SIG-M5 treated with dmso at 0.1 percent for 504 hours (cell line): Measurements from ENCODE around the gene CTSD.

Experiments
- DNase-seq: peaks from one replicate; lab custom pipeline; 2025; ENCODE audit not compliant: unreplicated experiment; lab: John Stamatoyannopoulos, UW

The CTSD gene

DNA sequence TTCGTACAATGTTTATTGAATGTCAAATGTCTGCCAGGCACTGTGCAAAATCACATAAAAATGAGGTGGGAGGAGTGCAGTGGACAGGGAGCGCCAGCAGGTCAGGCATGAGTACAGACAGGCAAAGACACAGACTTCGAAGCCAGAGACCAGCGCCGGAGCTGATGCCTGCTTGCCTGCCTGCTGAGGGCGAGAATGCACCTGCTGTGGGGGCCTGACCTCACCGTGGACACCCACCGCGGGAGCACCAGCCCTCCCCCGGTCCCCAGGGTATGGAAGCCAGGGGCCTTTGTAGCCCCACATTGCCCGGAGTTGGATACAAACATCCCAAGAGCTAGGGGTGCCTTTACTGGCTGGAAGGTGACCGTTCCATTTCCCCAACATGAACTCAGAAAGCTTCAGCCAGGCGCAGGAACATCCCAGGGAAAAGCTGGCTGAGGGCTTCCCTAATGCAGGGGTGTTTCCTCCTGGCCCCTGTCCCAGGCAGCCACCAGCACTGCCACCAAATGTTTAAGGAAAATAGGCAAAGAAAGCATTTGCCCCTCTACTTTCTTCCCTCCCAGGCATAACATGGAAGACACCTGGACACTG, 31.2 kb downstream of the CTSD start:
- no peak for DNase-seq

DNA sequence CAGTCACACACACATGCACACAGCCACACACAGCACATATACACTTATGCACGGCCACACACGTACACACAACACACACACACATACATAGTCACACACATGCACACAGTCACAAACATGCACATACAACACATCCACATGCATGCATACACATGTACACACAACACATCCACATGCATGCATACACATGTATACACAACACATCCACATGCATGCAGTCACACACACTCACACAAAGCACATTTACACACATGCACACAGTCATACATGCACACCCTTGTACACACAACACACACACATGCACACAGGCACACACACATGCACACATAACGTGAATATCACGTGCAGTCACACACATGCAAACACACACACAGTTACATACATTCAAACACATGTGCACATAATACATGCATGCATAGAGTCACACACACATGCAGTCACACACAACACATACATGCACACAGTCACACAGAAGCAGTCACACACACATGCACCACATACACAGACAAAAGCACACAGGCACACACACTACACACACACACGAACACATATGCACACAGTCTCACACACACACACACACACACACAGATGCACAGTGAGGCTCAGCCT, 32.2 kb downstream of the CTSD start:
- no peak for DNase-seq

DNA sequence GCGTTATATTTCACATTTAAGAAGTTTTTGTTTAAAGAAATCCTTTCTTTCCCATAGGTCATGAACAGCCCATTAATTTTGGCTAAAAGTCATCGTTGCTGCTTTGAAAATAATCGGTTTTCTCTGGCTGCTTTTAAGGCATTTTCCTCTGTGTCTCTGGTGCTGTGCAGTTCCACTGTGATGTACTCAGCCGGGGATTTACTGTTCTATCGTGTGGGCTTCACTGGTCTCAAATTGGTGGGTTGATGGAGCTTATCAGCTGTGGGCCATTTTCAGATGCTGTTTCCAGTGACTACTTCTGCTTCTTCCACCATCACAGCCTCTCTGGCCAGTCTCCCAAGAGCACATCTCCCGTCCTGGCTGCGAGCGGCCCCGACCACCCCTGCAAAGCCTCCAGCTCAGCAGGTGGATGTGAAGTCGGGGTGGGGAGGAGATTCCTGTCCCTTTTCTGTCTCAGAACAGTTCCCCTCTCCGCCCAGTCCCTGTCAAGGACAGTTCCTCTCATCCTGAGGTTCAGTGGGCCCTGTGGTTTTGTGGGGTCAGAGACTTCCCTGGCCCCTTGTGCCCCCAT, 33.6 kb downstream of the CTSD start:
- DNase-seq, result no peak

DNA sequence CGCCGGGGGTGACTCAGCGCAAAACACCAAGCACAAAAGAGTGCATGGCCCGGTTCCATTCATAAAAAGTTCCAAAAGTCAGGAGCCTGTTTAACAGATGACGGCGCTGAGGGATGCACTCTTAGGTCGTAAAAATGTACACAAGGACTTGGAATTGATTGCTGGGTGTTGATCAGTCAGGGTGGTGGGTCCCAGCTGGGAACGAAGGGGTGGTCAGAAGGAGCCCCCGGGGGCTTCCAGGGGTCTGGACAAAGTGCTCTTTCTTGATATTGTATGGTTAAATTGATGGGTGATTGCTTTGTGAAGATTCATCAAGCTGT, 34.1 kb downstream of the CTSD start:
- no peak for DNase-seq

DNA sequence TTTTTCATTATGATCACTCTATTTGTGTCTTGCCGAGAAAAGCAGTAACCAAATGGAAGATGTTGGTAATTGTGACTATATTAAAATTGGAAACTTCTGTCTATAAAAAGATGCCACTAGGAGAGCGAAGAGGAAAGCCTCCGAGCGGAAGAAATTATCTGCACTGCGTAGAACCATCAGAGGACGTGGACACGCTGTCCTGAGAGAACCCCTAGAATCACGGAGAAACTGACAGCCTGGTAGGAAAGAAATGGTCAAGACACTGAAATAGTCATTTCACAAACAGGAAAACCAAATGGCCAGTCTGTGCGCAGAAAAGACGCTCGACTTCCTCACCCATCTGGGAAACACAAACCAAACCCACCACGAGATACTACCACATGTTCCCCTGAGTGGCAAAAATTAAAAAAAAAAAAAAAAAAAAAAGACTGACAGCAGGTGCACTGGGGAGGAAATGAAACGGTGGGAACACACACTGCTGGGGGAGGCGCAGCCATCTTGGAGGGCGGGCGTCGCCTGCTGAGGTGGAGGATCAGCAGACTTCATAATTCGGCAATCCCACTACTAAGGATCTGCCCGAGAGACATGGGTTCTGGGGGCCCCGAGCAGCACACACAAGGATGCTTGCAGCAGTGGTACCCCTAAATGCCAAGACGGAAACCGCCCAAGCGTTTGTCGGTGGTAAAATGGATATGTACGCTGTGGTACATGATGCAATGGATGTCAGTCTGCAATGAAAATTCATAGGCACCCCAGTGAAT, 34.6 kb downstream of the CTSD start:
- DNase-seq, result no peak

DNA sequence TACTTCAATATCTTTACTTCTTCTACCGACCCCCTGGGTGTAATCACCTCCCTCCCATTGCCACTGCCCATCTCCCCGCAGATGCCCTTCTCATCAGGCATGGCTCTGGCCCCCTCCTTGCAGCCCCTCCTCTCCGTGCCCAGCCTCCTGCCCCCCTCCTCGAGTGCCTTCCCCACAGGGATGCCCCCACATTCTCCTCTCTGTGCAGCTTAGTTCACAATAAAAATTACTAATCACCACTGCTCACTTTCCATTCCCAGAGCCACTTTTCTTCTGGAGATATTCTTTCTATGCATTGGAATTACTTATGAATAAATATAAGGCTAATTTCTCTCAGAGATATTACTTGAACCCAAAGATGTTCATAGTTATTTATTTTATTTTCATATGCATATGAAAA, 35.4 kb downstream of the CTSD start:
- DNase-seq, result no peak

DNA sequence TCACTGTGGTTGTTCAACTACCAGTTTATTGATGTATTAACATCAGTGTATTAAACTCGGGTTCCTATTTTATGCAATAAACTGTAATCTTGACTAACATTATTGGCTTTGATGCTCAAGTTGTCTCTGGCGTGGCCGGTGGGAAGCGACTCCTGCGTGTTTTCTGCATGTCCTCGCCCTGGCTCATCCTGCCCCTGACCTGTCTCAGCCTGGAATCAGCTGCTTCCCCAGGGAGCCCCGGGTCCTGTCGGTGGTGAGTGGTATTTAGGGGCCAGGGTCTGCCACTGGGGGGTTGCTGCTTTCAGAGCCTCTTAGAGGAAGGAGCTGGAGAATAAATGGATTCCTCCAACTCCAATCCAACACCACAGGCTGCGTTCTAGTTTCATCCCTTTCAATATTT, 35.9 kb downstream of the CTSD start:
- no peak for DNase-seq

DNA sequence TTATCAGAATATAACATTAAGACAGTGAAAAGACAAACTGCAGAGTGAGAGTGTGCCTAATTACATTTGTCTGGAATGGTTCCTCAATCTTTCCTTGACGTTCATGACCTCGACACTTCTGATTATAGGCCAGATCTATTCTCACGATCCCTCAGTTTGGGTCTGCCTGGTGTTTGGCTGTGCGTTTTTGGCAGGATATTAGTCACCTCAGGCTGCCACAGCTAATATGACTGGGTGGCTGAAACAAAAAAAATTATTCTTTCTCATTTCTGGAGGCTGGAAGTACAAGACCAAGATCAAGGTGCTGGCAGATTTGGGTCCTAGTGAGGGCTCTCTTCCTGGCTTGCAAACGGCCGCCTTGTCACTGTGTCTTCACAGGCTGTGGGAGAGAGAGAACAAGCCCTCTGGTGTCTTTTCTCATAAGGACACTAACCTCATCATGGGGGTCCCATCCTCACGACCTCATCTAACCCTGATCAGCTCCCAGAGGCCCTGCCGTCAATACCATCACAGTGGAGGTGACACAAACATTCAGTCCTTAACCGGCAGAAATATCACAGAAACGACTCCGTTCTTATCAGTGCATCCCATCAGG, 36.5 kb downstream of the CTSD start:
- DNase-seq, result no peak

DNA sequence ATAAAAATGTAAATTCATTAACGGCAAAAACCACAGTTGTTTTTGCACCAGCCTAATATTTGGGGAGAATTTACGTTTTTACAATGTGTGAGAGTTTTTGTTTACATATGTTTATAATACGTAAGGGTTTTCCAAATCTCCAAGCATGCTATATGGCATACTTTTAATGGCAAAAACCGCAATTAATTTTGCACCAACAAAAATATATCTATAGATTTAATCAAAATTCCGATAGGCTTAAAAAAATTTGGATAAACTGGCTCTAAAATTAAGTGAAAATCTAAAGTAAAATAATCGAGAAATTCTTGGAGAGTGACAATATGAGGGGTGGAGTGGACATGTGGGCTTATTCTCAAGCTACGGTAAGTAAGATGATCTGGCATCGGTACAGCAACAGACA, 43.9 kb downstream of the CTSD start:
- no peak for DNase-seq

DNA sequence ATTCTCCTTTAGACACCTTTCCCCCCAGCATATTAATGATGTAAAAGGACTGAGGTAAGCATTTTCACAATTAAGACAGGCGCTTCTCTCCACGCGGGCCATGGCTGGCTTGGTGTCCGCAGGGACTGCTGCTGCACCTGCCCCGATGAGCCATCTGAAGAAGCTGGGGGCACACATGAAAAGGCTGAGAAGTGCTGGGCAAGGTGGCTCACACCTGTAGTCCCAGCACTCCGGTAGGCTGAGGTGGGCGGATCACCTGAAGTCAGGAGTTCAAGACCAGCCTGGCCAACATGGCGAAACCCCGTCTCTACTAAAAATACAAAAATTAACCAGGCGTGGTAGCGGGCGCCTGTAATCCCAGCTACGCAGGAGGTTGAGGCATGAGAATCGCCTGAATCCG, 45.4 kb downstream of the CTSD start:
- no peak for DNase-seq

DNA sequence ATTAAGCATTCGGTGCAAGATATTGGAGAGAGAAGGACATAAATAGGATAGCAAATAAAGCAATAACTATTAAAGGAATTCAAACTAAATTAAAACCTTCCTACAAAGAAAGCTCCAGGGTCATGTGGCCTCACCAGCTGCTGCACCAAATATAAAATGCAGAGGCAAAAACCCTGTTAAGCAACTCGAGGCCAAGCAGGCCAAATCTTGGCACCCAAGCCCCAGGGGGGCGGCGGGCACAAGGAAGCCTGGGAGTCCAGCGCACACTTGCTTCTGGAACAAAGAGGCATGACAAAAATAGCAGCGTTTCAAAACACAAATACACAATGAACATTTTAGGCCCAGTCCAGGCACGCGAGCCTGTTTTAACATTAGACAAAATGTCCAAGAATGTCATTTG, 46.0 kb downstream of the CTSD start:
- DNase-seq, result no peak

DNA sequence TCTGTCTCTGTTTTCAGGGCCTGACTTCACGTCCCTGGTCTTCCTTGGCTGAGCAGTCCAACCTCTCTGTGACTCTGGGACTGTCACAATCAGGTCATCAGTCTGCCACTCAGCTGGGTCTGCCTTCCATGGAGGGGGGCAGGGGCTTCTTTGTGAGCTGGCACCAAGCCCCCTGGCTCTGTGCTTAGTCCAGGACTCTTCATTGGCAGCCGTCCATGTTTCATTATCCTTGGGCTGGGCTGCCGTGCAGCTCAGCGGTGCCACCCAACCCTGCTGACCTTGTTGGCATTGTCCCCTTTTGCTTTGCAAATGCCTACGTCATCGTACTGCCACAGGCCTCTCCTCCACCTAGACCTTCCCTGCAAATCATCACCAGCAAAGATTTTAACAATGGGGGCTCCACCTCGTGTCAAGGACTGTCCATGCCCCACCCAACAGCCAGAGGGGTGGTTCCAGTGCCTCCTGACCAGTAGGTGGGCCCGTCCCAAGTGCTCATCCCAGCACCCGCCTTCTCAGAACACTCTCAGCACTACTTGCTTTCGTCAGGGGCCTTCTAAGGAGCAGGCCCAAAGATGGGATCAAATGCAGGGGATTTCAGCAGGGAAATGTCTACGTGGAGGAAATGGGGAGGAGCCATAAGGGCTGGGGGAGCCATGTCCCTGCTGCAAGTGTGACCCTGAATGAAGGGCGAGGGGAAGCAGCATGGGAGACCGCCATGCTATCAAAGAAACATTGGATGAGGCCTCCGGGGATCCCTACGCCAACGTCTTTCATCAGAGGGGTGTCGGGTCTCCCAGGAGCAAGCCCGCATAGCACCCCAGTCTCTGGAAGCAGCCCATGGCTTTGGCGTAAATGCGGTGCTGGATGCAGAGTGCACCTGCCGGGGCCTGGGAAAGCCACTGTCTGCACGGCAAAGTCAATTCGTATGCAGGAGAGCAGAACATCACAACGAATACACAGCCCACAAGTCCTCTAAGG, 48.5 kb downstream of the CTSD start:
- DNase-seq, result no peak

DNA sequence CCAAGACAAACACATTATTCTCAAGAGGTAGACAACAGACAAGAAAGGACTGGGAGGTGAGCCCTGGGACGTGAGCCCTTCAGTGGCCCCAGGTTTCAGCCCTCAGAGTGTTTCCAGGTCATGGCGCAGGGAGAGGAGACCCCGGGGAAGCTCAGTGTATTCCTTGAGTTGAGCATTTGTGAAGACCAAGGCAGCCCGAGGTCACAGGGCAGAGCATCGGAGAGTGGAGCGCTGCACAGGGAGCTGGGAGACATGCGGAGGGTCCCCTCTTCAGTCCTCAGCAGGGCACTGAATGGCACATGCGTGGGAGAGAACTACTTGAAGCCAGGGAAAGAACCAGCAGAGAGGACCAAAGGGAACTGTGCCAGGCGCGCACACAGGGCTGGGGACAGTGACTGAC, 55.0 kb downstream of the CTSD start:
- no peak for DNase-seq

DNA sequence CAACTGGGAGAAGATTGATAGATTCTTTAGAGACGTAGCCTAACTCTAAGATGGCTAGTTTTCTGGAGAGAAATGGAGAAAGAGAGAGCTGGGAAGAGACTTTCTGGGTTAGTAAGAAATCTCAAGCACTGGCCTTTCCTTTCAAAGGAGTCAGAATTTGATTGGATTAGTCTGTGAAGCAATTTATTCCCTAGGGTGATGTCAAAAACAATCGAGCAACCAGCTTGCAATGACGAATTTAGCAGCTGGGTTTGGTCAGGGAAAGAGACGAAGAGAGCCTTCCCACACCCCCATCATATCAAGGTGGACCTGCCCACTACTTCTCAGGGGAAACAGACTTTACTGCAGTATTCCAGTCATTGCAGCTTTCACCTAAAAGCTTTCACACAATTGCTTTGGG, 56.0 kb downstream of the CTSD start:
- no peak for DNase-seq

DNA sequence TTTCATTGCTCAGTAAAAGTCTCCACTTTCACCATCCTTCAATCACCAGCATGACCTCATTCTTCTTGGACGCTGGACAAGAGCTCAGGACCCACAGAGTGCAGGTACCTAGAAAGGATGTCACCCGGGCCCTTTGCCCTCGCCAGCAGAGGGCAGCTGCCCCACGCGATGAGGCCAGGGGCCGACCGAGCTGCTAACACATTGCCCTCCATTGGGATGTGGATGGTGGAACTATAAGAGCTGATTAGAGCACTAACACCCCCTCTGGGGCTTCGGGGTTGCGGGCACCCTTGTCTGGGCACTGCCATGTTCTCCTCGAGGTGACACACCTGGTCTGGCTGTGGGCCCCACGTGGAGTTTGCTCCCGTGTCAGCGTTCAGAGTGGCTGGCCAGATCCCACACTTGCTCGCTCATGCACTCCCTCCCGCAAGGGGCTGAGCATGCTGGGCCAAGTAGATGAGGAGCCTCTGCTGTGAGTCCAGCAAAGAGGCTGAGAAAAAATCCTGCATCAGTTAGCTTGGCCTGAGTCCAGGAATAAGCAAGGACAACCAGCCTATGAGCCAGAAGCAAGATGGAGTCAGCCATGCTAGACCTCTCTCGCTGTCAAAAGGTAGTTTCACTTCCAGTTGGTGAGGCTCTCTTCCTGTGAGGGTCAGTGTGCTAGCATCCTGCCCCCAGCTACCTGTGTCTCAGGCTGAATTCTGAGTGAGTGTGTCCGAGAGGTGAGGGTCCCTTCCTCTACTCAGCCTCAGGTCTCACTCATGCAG, 56.9 kb downstream of the CTSD start:
- no peak for DNase-seq

DNA sequence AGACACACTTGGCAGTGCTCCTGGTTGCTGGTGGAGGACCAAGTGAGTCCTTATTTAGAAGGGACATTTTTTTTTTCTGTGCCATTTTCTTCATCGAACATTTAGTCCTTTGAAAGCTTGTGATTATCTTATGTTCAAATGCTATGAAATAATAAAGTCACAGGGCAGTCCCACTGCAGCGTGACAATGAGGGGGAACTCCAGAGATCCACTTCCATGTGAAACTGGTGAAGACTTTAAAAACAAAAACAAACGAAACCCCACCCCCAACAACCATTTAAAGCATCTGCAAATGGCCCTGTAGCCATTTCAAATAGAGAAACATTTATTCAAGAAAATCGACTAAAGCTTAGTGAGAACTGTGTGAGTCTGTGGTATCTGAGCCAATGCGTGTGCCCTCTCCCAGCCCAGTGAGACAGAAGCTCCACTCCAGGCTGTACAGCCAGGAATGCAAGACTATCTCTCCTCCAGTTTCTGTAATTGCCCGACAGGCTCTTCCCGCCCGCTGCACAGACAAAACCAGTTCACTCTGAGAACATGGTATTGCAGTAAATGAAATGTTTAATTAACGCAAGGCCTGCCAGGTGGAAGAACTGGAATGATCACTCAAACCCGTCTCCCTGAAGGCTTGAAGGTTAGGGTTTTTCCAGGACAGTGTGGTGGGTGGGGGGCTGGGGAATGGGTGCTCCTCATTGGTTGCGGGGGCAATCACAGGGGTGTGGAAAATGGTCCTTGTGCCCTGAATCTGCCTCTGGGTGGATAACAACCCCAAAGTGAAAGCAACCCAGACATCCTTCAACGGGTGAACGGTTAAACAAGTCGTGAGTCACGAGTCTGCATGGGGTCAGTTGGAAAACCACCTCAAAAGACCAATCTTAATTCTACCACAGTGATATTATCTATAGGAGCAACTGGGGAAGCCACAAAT, 58.3 kb downstream of the CTSD start:
- DNase-seq, result peak; percentile 13

DNA sequence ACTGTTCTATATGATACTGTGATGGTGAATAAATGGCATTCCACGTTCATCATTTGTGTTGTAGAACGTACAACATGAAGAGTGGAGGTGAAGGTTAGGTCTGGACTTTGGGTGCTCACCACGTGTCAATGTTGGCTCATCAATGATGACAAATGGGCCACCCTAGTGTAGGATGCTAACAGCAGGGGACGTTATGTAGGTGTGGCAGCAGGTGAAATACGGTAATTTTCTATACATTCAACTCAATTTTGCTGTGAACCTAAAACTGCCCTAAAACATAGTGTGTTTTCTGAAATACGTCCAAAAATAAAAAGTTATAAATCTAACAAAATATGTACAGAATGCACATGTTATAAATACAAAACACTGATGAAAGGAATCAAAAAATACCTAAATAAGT, 60.6 kb downstream of the CTSD start:
- DNase-seq, result no peak
